ENCODE results near the gene EGLN2. TPM values are rescaled to one million over a fixed set of nuclear protein-coding genes. Genes with fewer than 3 reads are reported as not detected.

EGLN2 gene
- total RNA-seq, 1 donor from 2014 or later, result 83.1 TPM

- no peak for TF ChIP-seq CTCF (IDR thresholded peaks at IDR 0.05)
- Mint-ChIP-seq H3K27ac (ENCODE audit: unreplicated experiment) (no peak overlapping the region), H3K27me3 (ENCODE audit: low read depth) (no peaks in the 10 kb centered on the region), H3K36me3 (ENCODE audit: low read depth) (peaks cover 18% of the 10 kb centered on the region), H3K4me3 (ENCODE audit: unreplicated experiment) (no peak overlapping the region), H3K4me1 (ENCODE audit: low read depth) (no peaks in the 10 kb centered on the region), H3K9me3 (ENCODE audit: low read depth) (no peaks in the 10 kb centered on the region)
- no peak for DNase-seq (ENCODE audit: low spot score)
These were observed 13.5 kb upstream of the EGLN2 start for GRCh38 chr19:40785526-40785925.

GRCh38 chr19:40786060-40787037 lies 12.6 kb upstream of the EGLN2 start:
- H3K36me3 Mint-ChIP-seq (ENCODE audit: low read depth), result peaks cover 20% of the 10 kb centered on the region
- no peak overlapping the region for H3K27ac Mint-ChIP-seq (ENCODE audit: unreplicated experiment)
- H3K9me3 Mint-ChIP-seq (ENCODE audit: low read depth), result no peaks in the 10 kb centered on the region
- peaks cover 4% of the 10 kb centered on the region for H3K4me1 Mint-ChIP-seq (ENCODE audit: low read depth)
- no peak for TF ChIP-seq CTCF (IDR thresholded peaks at IDR 0.05)
- DNase-seq (ENCODE audit: low spot score), result no peak
- no peak overlapping the region for H3K4me3 Mint-ChIP-seq (ENCODE audit: unreplicated experiment)
- no peaks in the 10 kb centered on the region for H3K27me3 Mint-ChIP-seq (ENCODE audit: low read depth)

DNA sequence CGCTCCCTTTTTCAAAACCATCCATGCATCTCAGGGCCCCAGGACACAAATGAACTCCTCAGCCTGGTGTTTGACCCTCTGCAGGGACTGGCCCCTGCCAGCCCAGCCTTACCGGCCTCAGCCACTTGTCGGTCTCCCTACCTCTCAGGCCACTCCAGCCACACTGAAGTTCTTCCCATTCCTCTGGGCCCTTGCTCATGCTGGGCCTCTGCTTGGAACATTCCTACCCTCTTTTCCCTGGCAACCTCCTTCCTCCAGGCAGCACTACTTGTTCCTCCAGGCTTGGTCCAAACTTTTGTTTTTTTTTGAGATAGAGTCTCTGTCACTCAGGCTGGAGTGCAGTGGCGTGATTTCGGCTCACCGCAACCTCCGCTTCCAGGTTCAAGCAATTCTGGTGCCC lies 7.6 kb upstream of the EGLN2 start:
- peak overlapping the region; percentile 77 for H3K27ac Mint-ChIP-seq (ENCODE audit: unreplicated experiment)
- TF ChIP-seq CTCF (IDR thresholded peaks at IDR 0.05), result no peak
- no peak for DNase-seq (ENCODE audit: low spot score)
- H3K4me3 Mint-ChIP-seq (ENCODE audit: unreplicated experiment), result no peak overlapping the region
- peaks cover 22% of the 10 kb centered on the region for H3K4me1 Mint-ChIP-seq (ENCODE audit: low read depth)
- no peaks in the 10 kb centered on the region for H3K27me3 Mint-ChIP-seq (ENCODE audit: low read depth)
- H3K9me3 Mint-ChIP-seq (ENCODE audit: low read depth), result no peaks in the 10 kb centered on the region
- peaks cover 14% of the 10 kb centered on the region for H3K36me3 Mint-ChIP-seq (ENCODE audit: low read depth)

GRCh38 chr19:40791996-40792395 lies 7.0 kb upstream of the EGLN2 start:
- H3K9me3 Mint-ChIP-seq (ENCODE audit: low read depth), result no peaks in the 10 kb centered on the region
- no peak overlapping the region for H3K4me3 Mint-ChIP-seq (ENCODE audit: unreplicated experiment)
- no peak for TF ChIP-seq CTCF (IDR thresholded peaks at IDR 0.05)
- H3K27me3 Mint-ChIP-seq (ENCODE audit: low read depth), result no peaks in the 10 kb centered on the region
- H3K4me1 Mint-ChIP-seq (ENCODE audit: low read depth), result peaks cover 22% of the 10 kb centered on the region
- peak overlapping the region; percentile 71 for H3K27ac Mint-ChIP-seq (ENCODE audit: unreplicated experiment)
- no peak for DNase-seq (ENCODE audit: low spot score)
- peaks cover 13% of the 10 kb centered on the region for H3K36me3 Mint-ChIP-seq (ENCODE audit: low read depth)

DNA sequence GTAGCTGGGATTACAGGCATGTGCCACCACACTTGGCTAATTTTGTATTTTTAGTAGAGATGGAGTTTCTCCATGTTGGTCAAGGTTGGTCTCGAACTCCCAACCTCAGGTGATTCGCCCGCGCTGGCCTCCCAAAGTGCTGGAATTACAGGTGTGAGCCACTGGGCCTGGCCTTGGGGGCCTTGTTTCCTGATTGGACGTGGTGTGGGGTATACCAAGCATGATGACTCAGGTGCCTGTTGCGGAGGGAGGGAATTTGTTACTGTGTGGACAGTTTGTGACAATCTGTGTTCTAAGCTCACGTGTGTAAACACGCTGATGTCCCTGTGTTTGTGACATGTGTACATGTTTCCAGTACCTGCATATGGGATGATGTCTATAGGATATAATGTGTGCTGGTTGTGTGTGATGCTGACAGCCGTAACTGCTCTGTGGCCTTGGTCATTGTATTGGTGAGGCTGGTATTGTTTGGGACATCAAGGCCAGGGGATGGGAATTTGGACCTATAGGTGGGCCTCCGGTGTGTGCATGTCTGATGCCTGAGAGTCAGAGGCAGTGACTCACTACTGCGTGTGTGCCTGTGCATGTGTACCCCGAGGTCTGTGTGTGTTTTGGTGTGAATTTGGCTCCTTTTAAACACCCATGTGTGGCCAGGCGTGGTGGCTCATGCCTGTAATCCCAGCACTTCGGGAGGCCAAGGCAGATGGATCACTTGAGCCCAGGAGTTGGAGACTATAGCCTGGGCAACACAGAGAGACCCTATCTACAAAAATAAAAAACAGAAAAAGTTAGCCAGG lies 1.6 kb upstream of the EGLN2 start:
- Mint-ChIP-seq H3K9me3 (ENCODE audit: low read depth) (no peaks in the 10 kb centered on the region), H3K4me1 (ENCODE audit: low read depth) (peaks cover 45% of the 10 kb centered on the region), H3K36me3 (ENCODE audit: low read depth) (peaks cover 7% of the 10 kb centered on the region), H3K27me3 (ENCODE audit: low read depth) (no peaks in the 10 kb centered on the region), H3K27ac (ENCODE audit: unreplicated experiment) (peak overlapping the region; percentile 95), H3K4me3 (ENCODE audit: unreplicated experiment) (no peak overlapping the region)
- no peak for DNase-seq (ENCODE audit: low spot score)
- no peak for TF ChIP-seq CTCF (IDR thresholded peaks at IDR 0.05)

All from chondrocyte (in vitro differentiated cells).